ENCODE data around the gene ALKBH5.
A peak's percentile ranks its signal among the peaks of the same experiment; 100 is the strongest.

The ALKBH5 gene

DNA sequence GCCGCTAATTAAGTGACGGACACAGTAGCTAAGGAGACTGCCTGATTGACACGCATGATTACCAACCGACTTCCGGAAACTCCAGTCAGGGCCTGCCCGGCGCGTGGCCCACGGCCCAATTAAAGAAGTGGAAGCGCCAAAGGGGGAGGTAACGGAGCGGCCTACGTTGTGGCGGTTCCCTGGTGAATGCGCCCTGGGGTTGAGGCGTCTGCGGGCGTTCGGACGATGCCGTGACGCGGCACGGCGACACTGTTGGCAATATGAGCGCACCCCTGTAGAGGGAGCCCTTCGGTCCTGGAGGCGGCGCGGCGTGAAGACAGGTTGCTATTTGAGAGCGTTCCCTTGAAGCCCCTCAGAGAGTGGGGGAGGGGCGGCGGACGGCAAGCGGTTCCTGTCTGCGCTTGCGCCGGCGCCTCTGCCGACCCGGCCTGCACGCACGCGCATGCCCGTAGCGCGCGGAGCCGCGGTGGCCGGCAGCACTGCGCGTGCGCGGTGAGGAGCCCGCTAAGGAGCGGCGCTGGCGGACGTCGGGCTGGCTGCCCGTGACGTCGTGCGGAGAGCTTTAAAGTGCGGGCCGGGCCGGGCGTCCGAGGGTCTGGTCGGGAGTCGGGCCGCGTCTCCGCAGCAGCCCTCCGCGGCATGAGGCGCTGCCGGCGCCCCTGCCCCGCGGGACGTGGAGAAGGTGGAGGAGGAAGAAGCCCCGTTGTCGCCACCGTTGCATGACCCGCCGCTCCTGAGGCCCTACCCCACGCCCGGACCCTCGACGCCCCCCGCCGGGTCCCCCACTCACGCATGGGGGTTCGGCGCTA, at the start of gene ALKBH5:
ALKBH5 (plus strand) TSS at position 495 of the 809 bp plus-strand sequence. CDS start 416 bp downstream, outside the sequence.
- peak within 1 kb of the TSS; percentile 80 for H3K9ac ChIP-seq (ENCODE audit: low read depth, low read length)

GRCh38 chr17:18136357-18136756, 47.3 kb upstream of the ALKBH5 start:
- Histone ChIP-seq H3K9me3 (ENCODE audit: control insufficient read depth, insufficient read depth, low read length) (no peaks in the 10 kb centered on the region), H3K9ac (ENCODE audit: low read depth, low read length) (no peak overlapping the region), H3K4me1 (ENCODE audit: insufficient read depth, low read length) (no peaks in the 10 kb centered on the region; the same call in 1 of the 2 replicates), H3K36me3 (ENCODE audit: insufficient read depth, low read length) (no peaks in the 10 kb centered on the region)

More for the DNA sequence above, at the start of gene ALKBH5:
- no peaks in the 10 kb centered on the region for H3K9me3 ChIP-seq (ENCODE audit: control insufficient read depth, insufficient read depth, low read length)
- H3K36me3 ChIP-seq (ENCODE audit: insufficient read depth, low read length), result no peaks in the 10 kb centered on the region
- H3K4me1 ChIP-seq (ENCODE audit: insufficient read depth, low read length), result peaks cover 9% of the 10 kb centered on the region

GRCh38 chr17:18138065-18138749, 45.4 kb upstream of the ALKBH5 start:
- Histone ChIP-seq H3K9me3 (ENCODE audit: control insufficient read depth, insufficient read depth, low read length) (no peaks in the 10 kb centered on the region), H3K36me3 (ENCODE audit: insufficient read depth, low read length) (no peaks in the 10 kb centered on the region), H3K4me1 (ENCODE audit: insufficient read depth, low read length) (peaks cover 4% of the 10 kb centered on the region; the same call in 1 of the 2 replicates), H3K9ac (ENCODE audit: low read depth, low read length) (no peak overlapping the region)

- Histone ChIP-seq H3K9me3 (ENCODE audit: control insufficient read depth, insufficient read depth, low read length) (no peaks in the 10 kb centered on the region), H3K36me3 (ENCODE audit: insufficient read depth, low read length) (no peaks in the 10 kb centered on the region), H3K4me1 (ENCODE audit: insufficient read depth, low read length) (peaks cover 9% of the 10 kb centered on the region; the same call in 1 of the 2 replicates), H3K9ac (ENCODE audit: low read depth, low read length) (no peak overlapping the region)
Observed at GRCh38 chr17:18139092-18139491, 44.5 kb upstream of the ALKBH5 start.

- no peaks in the 10 kb centered on the region for H3K36me3 ChIP-seq (ENCODE audit: insufficient read depth, low read length)
- no peak overlapping the region for H3K9ac ChIP-seq (ENCODE audit: low read depth, low read length)
- peaks cover 9% of the 10 kb centered on the region; the same call in 1 of the 2 replicates for H3K4me1 ChIP-seq (ENCODE audit: insufficient read depth, low read length)
- H3K9me3 ChIP-seq (ENCODE audit: control insufficient read depth, insufficient read depth, low read length), result no peaks in the 10 kb centered on the region
Observed at GRCh38 chr17:18139498-18139897, 44.1 kb upstream of the ALKBH5 start.

DNA sequence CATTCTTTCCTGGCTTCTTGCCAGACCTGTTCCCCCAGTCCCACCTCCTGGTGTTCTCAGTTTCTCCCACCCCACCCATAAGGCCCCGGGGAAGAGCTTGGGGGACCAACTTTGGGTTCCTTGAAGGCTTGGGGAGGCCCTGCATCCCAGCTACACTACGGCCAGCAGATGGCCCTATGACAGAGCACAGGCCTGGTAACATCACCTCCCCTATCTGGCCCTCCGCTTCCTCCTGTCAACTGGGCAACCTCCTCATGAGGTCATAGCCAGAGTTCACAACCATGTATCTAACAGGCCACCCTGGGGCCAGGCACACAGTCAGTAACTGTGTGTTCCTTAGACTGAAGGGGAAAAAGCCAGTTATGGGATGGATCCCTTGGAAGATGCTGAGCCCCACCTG, 43.7 kb upstream of the ALKBH5 start:
- no peaks in the 10 kb centered on the region for H3K9me3 ChIP-seq (ENCODE audit: control insufficient read depth, insufficient read depth, low read length)
- H3K36me3 ChIP-seq (ENCODE audit: insufficient read depth, low read length), result no peaks in the 10 kb centered on the region
- no peak overlapping the region for H3K9ac ChIP-seq (ENCODE audit: low read depth, low read length)
- peaks cover 9% of the 10 kb centered on the region; the same call in 1 of the 2 replicates for H3K4me1 ChIP-seq (ENCODE audit: insufficient read depth, low read length)

- H3K9me3 ChIP-seq (ENCODE audit: control insufficient read depth, insufficient read depth, low read length), result no peaks in the 10 kb centered on the region
- no peak overlapping the region for H3K9ac ChIP-seq (ENCODE audit: low read depth, low read length)
- peaks cover 9% of the 10 kb centered on the region; the same call in 1 of the 2 replicates for H3K4me1 ChIP-seq (ENCODE audit: insufficient read depth, low read length)
- H3K36me3 ChIP-seq (ENCODE audit: insufficient read depth, low read length), result no peaks in the 10 kb centered on the region
Observed at GRCh38 chr17:18140648-18141047, 43.0 kb upstream of the ALKBH5 start.

- no peaks in the 10 kb centered on the region for H3K36me3 ChIP-seq (ENCODE audit: insufficient read depth, low read length)
- H3K4me1 ChIP-seq (ENCODE audit: insufficient read depth, low read length), result peaks cover 9% of the 10 kb centered on the region; the same call in 1 of the 2 replicates
- H3K9ac ChIP-seq (ENCODE audit: low read depth, low read length), result no peak overlapping the region
Observed at GRCh38 chr17:18141210-18141803, 42.3 kb upstream of the ALKBH5 start.

DNA sequence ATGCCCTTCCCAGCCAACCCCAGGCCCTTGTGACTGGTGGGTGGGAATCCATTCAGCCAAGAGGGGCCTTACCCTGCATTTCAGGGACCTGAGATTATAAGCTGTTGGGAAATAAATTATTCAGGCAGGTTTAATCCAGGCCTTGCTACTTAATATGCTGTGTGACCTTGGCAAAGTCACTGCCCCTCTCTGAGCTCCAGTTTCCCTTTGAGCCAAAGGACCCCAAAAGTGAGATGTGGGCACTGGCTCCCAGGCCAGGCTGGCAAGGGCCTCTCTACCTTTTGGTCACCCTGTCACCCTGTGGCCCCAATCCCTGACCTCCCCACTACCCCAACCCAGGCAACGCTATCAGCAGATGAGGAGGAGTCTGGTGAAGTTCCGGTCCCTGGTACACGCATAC, 41.2 kb upstream of the ALKBH5 start:
- Histone ChIP-seq H3K9ac (ENCODE audit: low read depth, low read length) (no peak overlapping the region), H3K9me3 (ENCODE audit: control insufficient read depth, insufficient read depth, low read length) (no peaks in the 10 kb centered on the region), H3K4me1 (ENCODE audit: insufficient read depth, low read length) (peaks cover 9% of the 10 kb centered on the region; the same call in 1 of the 2 replicates), H3K36me3 (ENCODE audit: insufficient read depth, low read length) (no peaks in the 10 kb centered on the region)

More at GRCh38 chr17:18141210-18141803, 42.3 kb upstream of the ALKBH5 start:
- H3K9me3 ChIP-seq (ENCODE audit: control insufficient read depth, insufficient read depth, low read length), result no peaks in the 10 kb centered on the region

DNA sequence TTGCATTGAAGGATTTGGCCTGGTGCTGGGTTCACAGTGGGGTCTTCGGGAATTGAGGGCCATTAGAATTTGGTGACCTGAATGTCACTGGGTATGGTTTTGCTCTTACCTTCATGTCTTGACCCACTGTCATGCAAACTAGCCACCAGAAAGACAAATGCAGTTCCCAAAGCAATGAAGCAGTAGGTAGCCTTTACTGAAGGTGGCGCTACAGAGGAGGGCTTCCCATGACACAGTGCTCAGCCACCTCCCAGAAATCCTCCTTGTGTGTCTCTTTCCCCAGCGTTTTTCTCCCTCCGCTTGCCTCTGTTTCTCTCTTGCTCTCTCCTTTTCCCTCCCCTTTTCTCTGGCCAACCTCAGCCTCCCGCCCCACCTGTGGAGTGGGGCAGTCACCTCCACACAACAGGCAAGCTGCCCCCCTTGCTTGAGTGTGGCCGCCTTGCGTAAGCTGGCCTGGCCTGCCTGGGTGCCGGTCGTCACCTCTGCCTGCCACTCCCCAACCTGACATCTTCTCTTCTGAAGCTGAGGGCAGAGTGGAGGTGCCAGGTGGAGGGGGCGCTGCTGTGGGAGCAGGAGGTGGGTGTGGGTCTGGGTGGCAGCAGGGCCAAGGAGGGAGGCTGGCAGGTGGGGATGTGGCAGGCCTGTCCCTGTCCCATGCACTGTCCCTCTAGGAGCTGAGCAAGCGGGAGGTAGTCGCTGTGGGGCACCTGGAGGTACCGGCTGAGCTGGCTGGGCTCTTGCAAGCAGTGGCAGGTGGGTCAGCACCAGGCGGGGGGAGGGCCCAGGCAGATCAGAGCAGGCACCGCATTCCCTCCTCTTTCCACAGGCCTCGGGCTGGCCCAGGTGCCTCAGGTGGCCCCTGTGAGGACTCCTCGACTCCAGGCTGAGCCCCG, 40.3 kb upstream of the ALKBH5 start:
- no peak overlapping the region for H3K9ac ChIP-seq (ENCODE audit: low read depth, low read length)

GRCh38 chr17:18144261-18144660, 39.4 kb upstream of the ALKBH5 start:
- Histone ChIP-seq H3K9ac (ENCODE audit: low read depth, low read length) (no peak overlapping the region), H3K36me3 (ENCODE audit: insufficient read depth, low read length) (no peaks in the 10 kb centered on the region), H3K9me3 (ENCODE audit: control insufficient read depth, insufficient read depth, low read length) (no peaks in the 10 kb centered on the region), H3K4me1 (ENCODE audit: insufficient read depth, low read length) (peaks cover 9% of the 10 kb centered on the region; the same call in 1 of the 2 replicates)

More for the DNA sequence above, 40.3 kb upstream of the ALKBH5 start:
- Histone ChIP-seq H3K4me1 (ENCODE audit: insufficient read depth, low read length) (peaks cover 9% of the 10 kb centered on the region; the same call in 1 of the 2 replicates), H3K9me3 (ENCODE audit: control insufficient read depth, insufficient read depth, low read length) (no peaks in the 10 kb centered on the region), H3K36me3 (ENCODE audit: insufficient read depth, low read length) (no peaks in the 10 kb centered on the region)

- Histone ChIP-seq H3K36me3 (ENCODE audit: insufficient read depth, low read length) (no peaks in the 10 kb centered on the region), H3K9ac (ENCODE audit: low read depth, low read length) (no peak overlapping the region), H3K4me1 (ENCODE audit: insufficient read depth, low read length) (peaks cover 9% of the 10 kb centered on the region; the same call in 1 of the 2 replicates), H3K9me3 (ENCODE audit: control insufficient read depth, insufficient read depth, low read length) (no peaks in the 10 kb centered on the region)
Observed at GRCh38 chr17:18144855-18145254, 38.8 kb upstream of the ALKBH5 start.

DNA sequence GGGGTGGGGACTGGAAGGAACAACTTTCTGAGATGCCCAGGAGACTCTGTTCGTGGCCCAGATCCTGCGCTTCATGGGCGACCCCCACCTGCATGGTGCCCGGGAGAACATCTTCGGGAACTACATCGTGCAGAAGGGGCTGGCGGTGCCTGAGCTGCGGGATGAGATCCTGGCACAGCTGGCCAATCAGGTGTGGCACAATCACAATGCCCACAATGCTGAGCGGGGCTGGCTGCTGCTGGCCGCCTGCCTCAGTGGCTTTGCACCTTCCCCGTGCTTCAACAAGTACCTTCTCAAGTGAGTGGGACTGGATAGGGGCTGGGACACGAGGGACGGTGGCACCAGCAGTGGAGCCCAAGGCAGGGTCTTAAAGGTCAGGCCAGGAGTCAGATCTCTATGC, 37.8 kb upstream of the ALKBH5 start:
- Histone ChIP-seq H3K36me3 (ENCODE audit: insufficient read depth, low read length) (no peaks in the 10 kb centered on the region), H3K4me1 (ENCODE audit: insufficient read depth, low read length) (peaks cover 9% of the 10 kb centered on the region; the same call in 1 of the 2 replicates), H3K9me3 (ENCODE audit: control insufficient read depth, insufficient read depth, low read length) (no peaks in the 10 kb centered on the region), H3K9ac (ENCODE audit: low read depth, low read length) (no peak overlapping the region)
